Endothelial cell (in vitro differentiated cells): ENCODE measurements around the gene LRRC32. TPM values are rescaled to one million over a fixed set of nuclear protein-coding genes. Genes with fewer than 3 reads are reported as not detected.
"Not testable (repeated sequence)": the region's sequence is repeated elsewhere in the genome, so short reads cannot be mapped to it uniquely, and the experiment has no call there.

Experiments
- DNase-seq: peaks from one replicate; pipeline ENCODE4 v3.0.0; 2021; ENCODE audit warnings: low spot score
- H3K27ac Mint-ChIP-seq: one replicate; pipeline ENCODE4 v1.8.0; 2021; ENCODE audit warnings: mixed read lengths, inconsistent platforms; ENCODE audit not compliant: unreplicated experiment
- H3K27me3 Mint-ChIP-seq: one replicate; pipeline ENCODE4 v1.8.0; 2021; ENCODE audit warnings: mild to moderate bottlenecking, moderate library complexity, mixed read lengths, inconsistent platforms; ENCODE audit not compliant: unreplicated experiment
- H3K36me3 Mint-ChIP-seq: one replicate; pipeline ENCODE4 v1.8.0; 2021; ENCODE audit warnings: mild to moderate bottlenecking, low read depth, mixed read lengths, inconsistent platforms; ENCODE audit not compliant: unreplicated experiment
- H3K4me1 Mint-ChIP-seq: one replicate; pipeline ENCODE4 v1.8.0; 2021; ENCODE audit warnings: mild to moderate bottlenecking, mixed read lengths, inconsistent platforms; ENCODE audit not compliant: unreplicated experiment
- H3K4me3 Mint-ChIP-seq: one replicate; pipeline ENCODE4 v1.8.0; 2021; ENCODE audit warnings: mild to moderate bottlenecking, mixed read lengths, inconsistent platforms; ENCODE audit not compliant: unreplicated experiment
- H3K9me3 Mint-ChIP-seq: one replicate; pipeline ENCODE4 v1.8.0; 2021; ENCODE audit warnings: mixed read lengths, inconsistent platforms; ENCODE audit not compliant: unreplicated experiment
- total RNA-seq: library from RNA; stranded (reverse); fragmentation: NEBNext Ultra II Directional; extraction: Animal tissue kit (Norgen Biotek cat#: 25700); gene quantifications from one replicate; pipeline ENCODE4 v1.2.1, GENCODE V29; 2021; ENCODE audit not compliant: unreplicated experiment
- TF ChIP-seq, protein P1 (sequence below): fragments of 200-600 bp; sonication (generic); IDR thresholded peaks from one replicate; pipeline ENCODE4 v1.5.0; 2021; ENCODE audit warnings: antibody characterized with exemption; ENCODE audit not compliant: unreplicated experiment

LRRC32 gene
- total RNA-seq, 1 donor from 2014 or later: 22.0 TPM

GRCh38 chr11:76613901-76614300, 56.6 kb downstream of the LRRC32 start:
- Mint-ChIP-seq H3K4me3 (peak overlapping the region; percentile 18), H3K27ac (peak overlapping the region; percentile 57), H3K4me1 (peaks cover 16% of the 10 kb centered on the region), H3K36me3 (peaks cover 3% of the 10 kb centered on the region), H3K27me3 (peaks cover 4% of the 10 kb centered on the region), H3K9me3 (no peaks in the 10 kb centered on the region)
- no peak for DNase-seq
- TF ChIP-seq, protein P1, sequence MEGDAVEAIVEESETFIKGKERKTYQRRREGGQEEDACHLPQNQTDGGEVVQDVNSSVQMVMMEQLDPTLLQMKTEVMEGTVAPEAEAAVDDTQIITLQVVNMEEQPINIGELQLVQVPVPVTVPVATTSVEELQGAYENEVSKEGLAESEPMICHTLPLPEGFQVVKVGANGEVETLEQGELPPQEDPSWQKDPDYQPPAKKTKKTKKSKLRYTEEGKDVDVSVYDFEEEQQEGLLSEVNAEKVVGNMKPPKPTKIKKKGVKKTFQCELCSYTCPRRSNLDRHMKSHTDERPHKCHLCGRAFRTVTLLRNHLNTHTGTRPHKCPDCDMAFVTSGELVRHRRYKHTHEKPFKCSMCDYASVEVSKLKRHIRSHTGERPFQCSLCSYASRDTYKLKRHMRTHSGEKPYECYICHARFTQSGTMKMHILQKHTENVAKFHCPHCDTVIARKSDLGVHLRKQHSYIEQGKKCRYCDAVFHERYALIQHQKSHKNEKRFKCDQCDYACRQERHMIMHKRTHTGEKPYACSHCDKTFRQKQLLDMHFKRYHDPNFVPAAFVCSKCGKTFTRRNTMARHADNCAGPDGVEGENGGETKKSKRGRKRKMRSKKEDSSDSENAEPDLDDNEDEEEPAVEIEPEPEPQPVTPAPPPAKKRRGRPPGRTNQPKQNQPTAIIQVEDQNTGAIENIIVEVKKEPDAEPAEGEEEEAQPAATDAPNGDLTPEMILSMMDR: no peak

DNA sequence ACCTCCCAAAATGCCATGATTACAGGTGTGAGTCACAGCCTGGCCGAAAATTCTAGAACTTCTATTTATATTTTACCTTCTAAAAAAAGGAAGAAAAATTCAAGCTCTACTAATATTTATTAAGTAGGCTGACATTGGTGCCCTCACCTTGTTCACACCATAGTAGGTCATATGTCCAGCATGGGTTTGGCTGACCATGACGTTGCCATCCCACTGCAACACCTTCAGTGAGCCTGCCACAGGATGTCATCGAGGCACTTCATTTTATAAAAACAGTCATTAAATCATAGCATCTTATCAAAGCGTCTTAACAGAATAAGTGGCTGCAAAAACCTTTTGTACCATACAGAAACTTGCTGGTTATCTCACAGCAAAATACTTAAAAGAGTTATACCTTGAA, 58.3 kb downstream of the LRRC32 start:
- Mint-ChIP-seq H3K36me3 (peaks cover 5% of the 10 kb centered on the region), H3K4me1 (peaks cover 16% of the 10 kb centered on the region), H3K4me3 (no peak overlapping the region), H3K27me3 (peaks cover 4% of the 10 kb centered on the region), H3K27ac (no peak overlapping the region), H3K9me3 (no peaks in the 10 kb centered on the region)
- no peak for DNase-seq
- TF ChIP-seq, protein P1: no peak

GRCh38 chr11:76610871-76611475, 59.6 kb downstream of the LRRC32 start:
- no peaks in the 10 kb centered on the region for H3K9me3 Mint-ChIP-seq
- no peak overlapping the region for H3K27ac Mint-ChIP-seq
- TF ChIP-seq, protein P1: no peak
- H3K36me3 Mint-ChIP-seq: peaks cover 5% of the 10 kb centered on the region
- H3K27me3 Mint-ChIP-seq: peaks cover 8% of the 10 kb centered on the region
- DNase-seq: no peak
- H3K4me1 Mint-ChIP-seq: peaks cover 13% of the 10 kb centered on the region
- H3K4me3 Mint-ChIP-seq: no peak overlapping the region

DNA sequence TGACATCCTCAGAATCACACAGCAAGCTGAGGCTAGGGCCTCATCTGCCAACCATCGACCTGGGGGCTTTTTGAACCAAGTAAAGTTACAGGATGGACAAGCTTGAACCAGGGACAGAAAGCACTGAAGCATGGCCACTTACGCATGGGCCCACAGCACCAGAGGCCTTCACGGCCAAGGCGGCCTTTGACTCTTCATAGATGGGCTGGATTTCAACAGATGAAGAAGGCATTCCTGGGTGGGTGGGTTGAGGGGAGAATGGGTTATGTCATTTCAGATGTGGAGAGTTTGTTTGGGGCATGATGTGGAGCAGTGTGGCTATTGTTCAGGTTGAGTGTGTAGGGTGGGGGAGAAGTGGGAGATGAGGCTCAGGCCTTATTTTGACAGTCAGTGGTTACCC, 60.2 kb downstream of the LRRC32 start:
- no peak overlapping the region for H3K27ac Mint-ChIP-seq
- peaks cover 8% of the 10 kb centered on the region for H3K27me3 Mint-ChIP-seq
- peaks cover 5% of the 10 kb centered on the region for H3K36me3 Mint-ChIP-seq
- H3K4me3 Mint-ChIP-seq: no peak overlapping the region
- no peak for DNase-seq
- H3K4me1 Mint-ChIP-seq: peaks cover 13% of the 10 kb centered on the region
- TF ChIP-seq, protein P1: no peak
- no peaks in the 10 kb centered on the region for H3K9me3 Mint-ChIP-seq

- no peaks in the 10 kb centered on the region for H3K9me3 Mint-ChIP-seq
- H3K36me3 Mint-ChIP-seq: peaks cover 5% of the 10 kb centered on the region
- H3K27me3 Mint-ChIP-seq: peaks cover 8% of the 10 kb centered on the region
- peaks cover 13% of the 10 kb centered on the region for H3K4me1 Mint-ChIP-seq
- no peak for DNase-seq
- no peak overlapping the region for H3K4me3 Mint-ChIP-seq
- H3K27ac Mint-ChIP-seq: no peak overlapping the region
- TF ChIP-seq, protein P1: no peak
These were observed 60.7 kb downstream of the LRRC32 start for GRCh38 chr11:76609736-76610370.

DNA sequence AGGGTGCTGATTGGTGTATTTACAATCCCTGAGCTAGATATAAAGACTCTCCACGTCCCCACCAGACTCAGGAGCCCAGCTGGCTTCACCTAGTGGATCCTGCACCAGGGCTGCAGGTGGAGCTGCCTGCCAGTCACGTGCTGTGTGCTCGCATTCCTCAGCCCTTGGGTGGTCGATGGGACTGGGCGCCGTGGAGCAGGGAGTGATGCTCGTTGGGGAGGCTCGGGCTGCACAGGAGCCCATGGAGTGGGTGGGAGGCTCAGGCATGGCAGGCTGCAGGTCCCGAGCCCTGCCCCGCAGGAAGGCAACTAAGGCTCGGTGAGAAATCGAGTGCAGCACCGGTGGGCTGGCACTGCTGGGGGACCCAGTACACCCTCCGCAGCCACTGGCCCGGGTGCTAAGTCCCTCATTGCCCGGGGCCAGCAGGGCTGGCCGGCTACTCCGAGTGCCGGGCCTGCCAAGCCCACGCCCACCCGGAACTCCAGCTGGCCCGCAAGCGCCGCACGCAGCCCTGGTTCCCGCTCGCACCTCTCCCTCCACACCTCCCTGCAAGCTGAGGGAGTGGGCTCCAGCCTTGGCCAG, 61.6 kb downstream of the LRRC32 start:
- not testable (repeated sequence) for H3K27ac Mint-ChIP-seq, H3K27me3 Mint-ChIP-seq, H3K4me3 Mint-ChIP-seq, H3K36me3 Mint-ChIP-seq, H3K9me3 Mint-ChIP-seq, DNase-seq
- H3K4me1 Mint-ChIP-seq: peaks cover 17% of the 10 kb centered on the region

DNA sequence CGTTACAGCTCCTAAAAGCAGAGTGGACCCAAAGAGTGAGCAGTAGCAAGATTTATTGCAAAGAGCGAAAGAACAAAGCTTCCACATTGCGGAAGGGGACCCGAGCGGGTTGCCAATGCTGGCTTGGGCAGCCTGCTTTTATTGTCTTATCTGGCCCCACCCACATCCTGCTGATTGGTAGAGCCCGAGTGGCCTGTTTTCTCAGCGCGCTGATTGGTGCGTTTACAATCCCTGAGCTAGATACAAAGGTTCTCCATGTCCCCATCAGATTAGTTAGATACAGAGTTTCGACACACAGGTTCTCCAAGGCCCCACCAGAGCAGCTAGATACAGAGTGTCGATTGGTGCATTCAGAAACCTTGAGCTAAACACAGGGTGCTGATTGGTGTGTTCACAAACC, 62.3 kb downstream of the LRRC32 start:
- not testable (repeated sequence) for DNase-seq, H3K4me3 Mint-ChIP-seq, H3K9me3 Mint-ChIP-seq, H3K27me3 Mint-ChIP-seq, H3K27ac Mint-ChIP-seq, H3K36me3 Mint-ChIP-seq
- H3K4me1 Mint-ChIP-seq: peaks cover 17% of the 10 kb centered on the region
